ENCODE data around the gene RABL2A. TPM values are rescaled to one million over a fixed set of nuclear protein-coding genes. Genes with fewer than 3 reads are reported as not detected.
"Not testable (repeated sequence)": the region's sequence is repeated elsewhere in the genome, so short reads cannot be mapped to it uniquely, and the experiment has no call there.

Gene RABL2A
- total and polyA plus RNA-seq, 4 donors, result 10.6 to 39.8 (median 19.5) TPM

- DNase-seq; H3K4me1 ChIP-seq (ENCODE audit: control insufficient read depth in 5 of 5, insufficient read depth in 5 of 5, low read length in 5 of 5); H3K9me3 ChIP-seq (ENCODE audit: control insufficient read depth in 4 of 4, insufficient read depth in 3 of 4, low read length in 3 of 4); H3K27ac ChIP-seq (ENCODE audit: low read depth in 1 of 2, low read length in 1 of 2); H3K36me3 ChIP-seq (ENCODE audit: control insufficient read depth in 4 of 4, insufficient read depth in 4 of 4, low read length in 4 of 4); H3K9ac ChIP-seq (ENCODE audit: insufficient read depth in 1 of 2, low read length in 2 of 2); H3K4me3 ChIP-seq; ATAC-seq (ENCODE audit: insufficient read depth, low FRiP score); H3K27me3 ChIP-seq (ENCODE audit: control insufficient read depth in 3 of 3, insufficient read depth in 3 of 3, low read length in 2 of 3): not testable (repeated sequence)
- 60 to 91% methylated on average over 4 to 6 of the region's 9 CpGs for WGBS, 2 donors
These were observed 28.3 kb upstream of the RABL2A start for GRCh38 chr2:113598738-113599137.

- H3K27me3 ChIP-seq (ENCODE audit: control insufficient read depth in 3 of 3, insufficient read depth in 3 of 3, low read length in 2 of 3); H3K36me3 ChIP-seq (ENCODE audit: control insufficient read depth in 4 of 4, insufficient read depth in 4 of 4, low read length in 4 of 4); ATAC-seq (ENCODE audit: insufficient read depth, low FRiP score); H3K4me3 ChIP-seq; H3K27ac ChIP-seq (ENCODE audit: low read depth in 1 of 2, low read length in 1 of 2); H3K9ac ChIP-seq (ENCODE audit: insufficient read depth in 1 of 2, low read length in 2 of 2); H3K4me1 ChIP-seq (ENCODE audit: control insufficient read depth in 5 of 5, insufficient read depth in 5 of 5, low read length in 5 of 5); DNase-seq; H3K9me3 ChIP-seq (ENCODE audit: control insufficient read depth in 4 of 4, insufficient read depth in 3 of 4, low read length in 3 of 4): not testable (repeated sequence)
- 10 to 29% methylated on average over 1 of the region's 2 CpGs for WGBS, 2 donors
These were observed 27.9 kb upstream of the RABL2A start for GRCh38 chr2:113599208-113599607.

- not testable (repeated sequence) for H3K4me1 ChIP-seq (ENCODE audit: control insufficient read depth in 5 of 5, insufficient read depth in 5 of 5, low read length in 5 of 5); H3K27ac ChIP-seq (ENCODE audit: low read depth in 1 of 2, low read length in 1 of 2); H3K9me3 ChIP-seq (ENCODE audit: control insufficient read depth in 4 of 4, insufficient read depth in 3 of 4, low read length in 3 of 4); H3K9ac ChIP-seq (ENCODE audit: insufficient read depth in 1 of 2, low read length in 2 of 2); ATAC-seq (ENCODE audit: insufficient read depth, low FRiP score); H3K4me3 ChIP-seq; H3K36me3 ChIP-seq (ENCODE audit: control insufficient read depth in 4 of 4, insufficient read depth in 4 of 4, low read length in 4 of 4); H3K27me3 ChIP-seq (ENCODE audit: control insufficient read depth in 3 of 3, insufficient read depth in 3 of 3, low read length in 2 of 3)
- DNase-seq, result peak; percentile 33 to 45 (median 33)
- WGBS, 2 donors, result 89 to 90% methylated on average over 49 to 51 of the region's 51 CpGs
These were observed 24.9 kb upstream of the RABL2A start for GRCh38 chr2:113602040-113602769.

- ATAC-seq (ENCODE audit: insufficient read depth, low FRiP score) (peak; percentile 39), DNase-seq (peak; percentile 13 to 30 (median 16))
- TF ChIP-seq CTCF (IDR thresholded peaks at IDR 0.05; ENCODE audit: control extremely low read depth, extremely low read depth), result no peak
- H3K4me3 ChIP-seq, result peak overlapping the region; percentile 61
- no peaks in the 10 kb centered on the region for H3K36me3 ChIP-seq (ENCODE audit: control insufficient read depth in 4 of 4, insufficient read depth in 4 of 4, low read length in 4 of 4)
- peak overlapping the region; percentile 81 to 95 for H3K27ac ChIP-seq (ENCODE audit: low read depth in 1 of 2, low read length in 1 of 2)
- no peaks in the 10 kb centered on the region for H3K27me3 ChIP-seq (ENCODE audit: control insufficient read depth in 3 of 3, insufficient read depth in 3 of 3, low read length in 2 of 3)
- H3K9ac ChIP-seq (ENCODE audit: insufficient read depth in 1 of 2, low read length in 2 of 2), result peak overlapping the region in 1 of 2 donors; percentile 23
- peaks cover 0 to 5% (median 0%) of the 10 kb centered on the region in 5 donors for H3K4me1 ChIP-seq (ENCODE audit: control insufficient read depth in 5 of 5, insufficient read depth in 5 of 5, low read length in 5 of 5)
- no peaks in the 10 kb centered on the region for H3K9me3 ChIP-seq (ENCODE audit: control insufficient read depth in 4 of 4, insufficient read depth in 3 of 4, low read length in 3 of 4)
- 41 to 57% methylated on average over 2 of the region's 2 CpGs for WGBS, 2 donors
These were observed 24.1 kb upstream of the RABL2A start for GRCh38 chr2:113602869-113603466.

- peak; percentile 91 to 93 (median 93) for DNase-seq
These were observed 23.5 kb upstream of the RABL2A start for GRCh38 chr2:113603467-113604084.

More at GRCh38 chr2:113603467-113604084, 23.5 kb upstream of the RABL2A start:
- WGBS, 2 donors, result 5 to 27% methylated on average over 77 to 84 of the region's 84 CpGs
- Histone ChIP-seq H3K9ac (ENCODE audit: insufficient read depth in 1 of 2, low read length in 2 of 2) (peak overlapping the region in 1 of 2 donors; percentile 23), H3K4me3 (peak overlapping the region; percentile 61), H3K27ac (ENCODE audit: low read depth in 1 of 2, low read length in 1 of 2) (peak overlapping the region; percentile 86 to 95)
- not testable (repeated sequence) for H3K36me3 ChIP-seq (ENCODE audit: control insufficient read depth in 4 of 4, insufficient read depth in 4 of 4, low read length in 4 of 4); H3K4me1 ChIP-seq (ENCODE audit: control insufficient read depth in 5 of 5, insufficient read depth in 5 of 5, low read length in 5 of 5); H3K9me3 ChIP-seq (ENCODE audit: control insufficient read depth in 4 of 4, insufficient read depth in 3 of 4, low read length in 3 of 4); H3K27me3 ChIP-seq (ENCODE audit: control insufficient read depth in 3 of 3, insufficient read depth in 3 of 3, low read length in 2 of 3)
- peak; percentile 100 for ATAC-seq (ENCODE audit: insufficient read depth, low FRiP score)
